HepG2 (cell line): Measurements from ENCODE around the gene TMEM61. TPM values are rescaled to one million over a fixed set of nuclear protein-coding genes. Genes with fewer than 3 reads are reported as not detected.
A peak's percentile ranks its signal among the peaks of the same experiment; 100 is the strongest.

Source experiments
- HMG20B ChIP-seq: conservative IDR thresholded peaks from 2 replicates; pipeline ENCODE4 v1.6.1; 2016; ENCODE audit warnings: missing genetic modification reagents, missing compliant biosample characterization
- KAT7 ChIP-seq: IDR thresholded peaks from 2 replicates; pipeline ENCODE4 v1.6.1; 2018; ENCODE audit warnings: borderline replicate concordance, missing compliant biosample characterization
- NCOA5 ChIP-seq: sonication (generic); formaldehyde crosslinking; IDR thresholded peaks from 2 replicates; pipeline ENCODE4 v1.4.0; 2020; ENCODE audit warnings: missing genetic modification reagents
- NFRKB ChIP-seq: fragments of 450-650 bp; IDR thresholded peaks from 2 replicates; pipeline ENCODE4 v1.6.1; 2017
- SMAD9 ChIP-seq: sonication (generic); formaldehyde crosslinking; IDR thresholded peaks from 2 replicates; pipeline ENCODE4 v1.5.1; 2020; ENCODE audit warnings: mild to moderate bottlenecking, missing genetic modification reagents
- TEAD2 ChIP-seq: sonication (generic); formaldehyde crosslinking; IDR thresholded peaks from 2 replicates; pipeline ENCODE4 v1.9.0; 2021; ENCODE audit warnings: missing genetic modification reagents
- ZBTB40 ChIP-seq, 2 experiments: fragments of 450-650 bp in 1 of 2; sonication (generic) in 1 of 2; formaldehyde crosslinking in 1 of 2; IDR thresholded peaks; 2 replicates each; pipeline versions ENCODE4 v1.6.1 to v1.8.0; 2016 to 2022; ENCODE audit warnings: antibody characterized with exemption in 1 of 2, mild to moderate bottlenecking in 1 of 2, missing genetic modification reagents in 1 of 2
- ZNF124 ChIP-seq: sonication (generic); formaldehyde crosslinking; IDR thresholded peaks from 2 replicates; pipeline ENCODE4 v1.4.0; 2020; ENCODE audit warnings: missing genetic modification reagents
- ZNF580 ChIP-seq: IDR thresholded peaks from 2 replicates; pipeline ENCODE4 v1.6.1; 2016; ENCODE audit warnings: low read depth, borderline replicate concordance
- ZNF672 ChIP-seq: sonication (generic); formaldehyde crosslinking; IDR thresholded peaks from 2 replicates; pipeline ENCODE4 v1.8.1; 2022; ENCODE audit warnings: missing genetic modification reagents
- ZNF687 ChIP-seq: sonication (generic); formaldehyde crosslinking; IDR thresholded peaks from 2 replicates; pipeline ENCODE4 v1.5.1; 2020; ENCODE audit warnings: mild to moderate bottlenecking, missing genetic modification reagents, moderate library complexity
- polyA plus RNA-seq, 8 experiments: library from polyadenylated mRNA; depleted of rRNA in 3 of 8; stranded (reverse) in 7 of 8; unstranded in 1 of 8; fragments of >200 nt; fragmentation: Illumina TruSeq in 4 of 8; extraction: Trizol in 4 of 8; gene quantifications; 2 replicates each; pipeline versions ENCODE4 v1.2.1 to v1.2.3, GENCODE V29; 2011 to 2016; ENCODE audit warnings: low read depth in 4 of 8, missing spikeins in 1 of 8, mixed read lengths in 1 of 8; ENCODE audit not compliant: insufficient read depth in 1 of 8
- total RNA-seq, 5 experiments: library from RNA; depleted of rRNA; stranded (reverse); fragments of >200 nt; fragmentation: Illumina TruSeq; extraction: Trizol; gene quantifications; 2 replicates each; pipeline ENCODE4 v1.2.3, GENCODE V29; 2016; ENCODE audit warnings: low read depth in 1 of 5

Gene TMEM61
- total and polyA plus RNA-seq, 2 of the 13 experiments (the other 11 are each of a cell fraction or from before 2014, with no cell fraction given), result not detected

GRCh38 chr1:55039342-55040082 lies 59.1 kb downstream of the TMEM61 start, which contains the start of gene PCSK9 (continued):
- no peak for TF ChIP-seq ZBTB40 (IDR thresholded peaks at IDR 0.05)
- peak; percentile 62 for TF ChIP-seq ZBTB40 (CRISPR knock-in tag; IDR thresholded peaks at IDR 0.05)
- TF ChIP-seq ZNF687, result peak; percentile 96
- peak; percentile 95; the same call in 1 of the 2 replicates for TF ChIP-seq ZNF580 (CRISPR knock-in tag)
- peak; percentile 88 for TF ChIP-seq KAT7 (CRISPR knock-in tag)
- TF ChIP-seq ZNF672, result no peak
- no peak for TF ChIP-seq TEAD2 (CRISPR knock-in tag)
- TF ChIP-seq NCOA5 (CRISPR knock-in tag), result no peak
- peak; percentile 22; the same call in 1 of the 2 replicates for TF ChIP-seq ZNF124 (CRISPR knock-in tag)
- TF ChIP-seq SMAD9 (CRISPR knock-in tag), result peak; percentile 75; the same call in 1 of the 2 replicates
- no peak for TF ChIP-seq NFRKB
- no peak for TF ChIP-seq HMG20B (CRISPR knock-in tag)
